Measurements from ENCODE around the gene IL18.

DNA sequence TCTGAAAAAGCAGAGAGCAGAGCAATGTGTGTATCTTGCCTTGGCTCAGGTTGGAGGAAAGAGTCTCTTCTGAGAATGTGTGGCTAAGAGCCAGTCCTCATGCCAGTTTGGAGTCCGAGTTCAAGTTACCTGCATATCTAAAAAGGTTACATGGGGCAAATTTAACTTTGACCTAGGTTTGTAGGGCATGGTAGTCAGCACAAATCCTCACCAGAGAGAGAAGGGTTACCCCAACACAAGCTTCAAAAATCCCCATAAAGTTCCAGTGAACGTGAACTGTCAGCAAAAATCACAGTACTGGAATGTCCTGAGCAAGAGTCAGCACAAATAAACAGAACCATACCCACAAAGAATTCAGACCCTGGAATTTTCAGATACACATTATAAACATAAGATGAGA, 63.4 kb downstream of the IL18 start:
- TF ChIP-seq, protein P1, sequence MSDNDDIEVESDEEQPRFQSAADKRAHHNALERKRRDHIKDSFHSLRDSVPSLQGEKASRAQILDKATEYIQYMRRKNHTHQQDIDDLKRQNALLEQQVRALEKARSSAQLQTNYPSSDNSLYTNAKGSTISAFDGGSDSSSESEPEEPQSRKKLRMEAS (IDR thresholded peaks at IDR 0.05): no peak
- TF ChIP-seq TEAD4 (IDR thresholded peaks at IDR 0.05) (no peak), YY1 (IDR thresholded peaks at IDR 0.05; ENCODE audit: low read depth) (no peak)
